HepG2 (cell line): ENCODE results near the gene ENTPD6. TPM values are rescaled to one million over a fixed set of nuclear protein-coding genes. Genes with fewer than 3 reads are reported as not detected.

Experiments
- AFF4 ChIP-seq: sonication (generic); formaldehyde crosslinking; IDR thresholded peaks from 2 replicates; pipeline ENCODE4 v1.4.0; 2020; ENCODE audit warnings: missing genetic modification reagents
- CHD4 ChIP-seq: fragments of 200-600 bp; sonication (generic); IDR thresholded peaks from 2 replicates; pipeline ENCODE4 v1.7.0; 2017; ENCODE audit warnings: mild to moderate bottlenecking, low read length, borderline replicate concordance
- FOXM1 ChIP-seq: sonication (generic); formaldehyde crosslinking; IDR thresholded peaks from 2 replicates; pipeline ENCODE4 v1.5.0; 2020; ENCODE audit warnings: missing genetic modification reagents
- HNRNPLL ChIP-seq: fragments of 200-400 bp; formaldehyde crosslinking; IDR thresholded peaks from 2 replicates; pipeline ENCODE4 v1.6.1; 2017; ENCODE audit warnings: mild to moderate bottlenecking, low read depth, low read length; ENCODE audit not compliant: poor library complexity, severe bottlenecking
- IKZF4 ChIP-seq: sonication (generic); formaldehyde crosslinking; IDR thresholded peaks from 2 replicates; pipeline ENCODE4 v1.5.1; 2020; ENCODE audit warnings: borderline replicate concordance, mild to moderate bottlenecking, low read depth, missing genetic modification reagents; ENCODE audit errors: not compliant biosample characterization
- MXD1 ChIP-seq: sonication (generic); formaldehyde crosslinking; IDR thresholded peaks from 2 replicates; pipeline ENCODE4 v1.4.0; 2020; ENCODE audit warnings: mild to moderate bottlenecking, missing genetic modification reagents
- NFKB2 ChIP-seq: sonication (generic); formaldehyde crosslinking; IDR thresholded peaks from 2 replicates; pipeline ENCODE4 v1.4.0; 2020; ENCODE audit warnings: missing genetic modification reagents, borderline replicate concordance
- NR2F1 ChIP-seq, 2 experiments: fragments of 450-650 bp in 1 of 2; formaldehyde crosslinking in 1 of 2; IDR thresholded peaks; 2 replicates each; pipeline versions ENCODE4 v1.5.0 to v1.6.1; 2016 to 2020; ENCODE audit warnings: mild to moderate bottlenecking in 1 of 2, missing compliant biosample characterization in 1 of 2, missing genetic modification reagents in 1 of 2, moderate library complexity in 1 of 2
- PCBP2 ChIP-seq: fragments of 200-400 bp; formaldehyde crosslinking; optimal IDR thresholded peaks from 2 replicates; pipeline ENCODE3; 2018; ENCODE audit warnings: low read length, low read depth; ENCODE audit not compliant: poor library complexity, severe bottlenecking
- SALL2 ChIP-seq: sonication (generic); formaldehyde crosslinking; IDR thresholded peaks from 2 replicates; pipeline ENCODE4 v1.8.1; 2023; ENCODE audit warnings: mild to moderate bottlenecking, missing genetic modification reagents, inconsistent platforms
- SIN3B ChIP-seq: fragments of 150-350 bp; IDR thresholded peaks from 2 replicates; pipeline ENCODE4 v1.6.1; 2014; ENCODE audit warnings: low read length
- STAT5B ChIP-seq: sonication (generic); formaldehyde crosslinking; IDR thresholded peaks from 2 replicates; pipeline ENCODE4 v1.4.0; 2020; ENCODE audit warnings: missing genetic modification reagents
- TARDBP ChIP-seq: sonication (generic); formaldehyde crosslinking; IDR thresholded peaks from 2 replicates; pipeline ENCODE4 v1.8.0; 2022; ENCODE audit warnings: mild to moderate bottlenecking, missing genetic modification reagents
- TBP ChIP-seq: sonication (generic); formaldehyde crosslinking; IDR thresholded peaks from 2 replicates; pipeline ENCODE4 v1.5.0; 2020; ENCODE audit warnings: missing genetic modification reagents
- U2AF1 ChIP-seq: fragments of 200-400 bp; formaldehyde crosslinking; optimal IDR thresholded peaks from 2 replicates; pipeline ENCODE3; 2017; ENCODE audit warnings: mild to moderate bottlenecking, low read depth, low read length
- ZMYM4 ChIP-seq: sonication (generic); formaldehyde crosslinking; IDR thresholded peaks from 2 replicates; pipeline ENCODE4 v1.8.1; 2023; ENCODE audit warnings: mild to moderate bottlenecking, missing genetic modification reagents
- ZNF326 ChIP-seq: sonication (generic); formaldehyde crosslinking; IDR thresholded peaks from 2 replicates; pipeline ENCODE4 v1.4.0; 2020; ENCODE audit warnings: missing genetic modification reagents, borderline replicate concordance
- ZNF33A ChIP-seq: sonication (generic); formaldehyde crosslinking; IDR thresholded peaks from 2 replicates; pipeline ENCODE4 v1.5.1; 2020; ENCODE audit warnings: missing genetic modification reagents, mild to moderate bottlenecking, moderate library complexity, borderline replicate concordance
- ZNF501 ChIP-seq: sonication (generic); formaldehyde crosslinking; IDR thresholded peaks from 2 replicates; pipeline ENCODE4 v1.5.1; 2020; ENCODE audit warnings: mild to moderate bottlenecking, moderate library complexity, missing genetic modification reagents
- ZNF503 ChIP-seq: sonication (generic); formaldehyde crosslinking; IDR thresholded peaks from 2 replicates; pipeline ENCODE4 v1.4.0; 2020; ENCODE audit warnings: missing genetic modification reagents
- ZNF577 ChIP-seq: sonication (generic); formaldehyde crosslinking; IDR thresholded peaks from 2 replicates; pipeline ENCODE4 v1.4.0; 2020; ENCODE audit warnings: mild to moderate bottlenecking, low read depth, missing genetic modification reagents, borderline replicate concordance
- ZNF598 ChIP-seq: sonication (generic); formaldehyde crosslinking; IDR thresholded peaks from 2 replicates; pipeline ENCODE4 v1.5.1; 2020; ENCODE audit warnings: mild to moderate bottlenecking, missing genetic modification reagents, borderline replicate concordance
- ZNF746 ChIP-seq: sonication (generic); formaldehyde crosslinking; IDR thresholded peaks from 2 replicates; pipeline ENCODE4 v1.8.0; 2022; ENCODE audit warnings: mild to moderate bottlenecking, missing genetic modification reagents
- polyA plus RNA-seq, 8 experiments: library from polyadenylated mRNA; depleted of rRNA in 3 of 8; stranded (reverse) in 7 of 8; unstranded in 1 of 8; fragments of >200 nt; fragmentation: Illumina TruSeq in 4 of 8; extraction: Trizol in 4 of 8; gene quantifications; 2 replicates each; pipeline versions ENCODE4 v1.2.1 to v1.2.3, GENCODE V29; 2011 to 2016; ENCODE audit warnings: low read depth in 4 of 8, missing spikeins in 1 of 8, mixed read lengths in 1 of 8; ENCODE audit not compliant: insufficient read depth in 1 of 8
- total RNA-seq, 5 experiments: library from RNA; depleted of rRNA; stranded (reverse); fragments of >200 nt; fragmentation: Illumina TruSeq; extraction: Trizol; gene quantifications; 2 replicates each; pipeline ENCODE4 v1.2.3, GENCODE V29; 2016; ENCODE audit warnings: low read depth in 1 of 5

ENTPD6 gene
- total and polyA plus RNA-seq, 2 of the 13 experiments (the other 11 are each of a cell fraction or from before 2014, with no cell fraction given) = 164 to 172 TPM

- TF ChIP-seq U2AF1 = no peak
- no peak for TF ChIP-seq PCBP2
- no peak for TF ChIP-seq FOXM1 (CRISPR knock-in tag)
- peak; percentile 77 for TF ChIP-seq ZMYM4 (CRISPR knock-in tag)
- no peak for TF ChIP-seq CHD4
- TF ChIP-seq HNRNPLL = peak; percentile 53
- peak; percentile 43; the same call in 1 of the 2 replicates for TF ChIP-seq TARDBP (CRISPR knock-in tag)
- TF ChIP-seq ZNF501 = peak; percentile 83; the same call in 1 of the 2 replicates
- TF ChIP-seq AFF4 (CRISPR knock-in tag) = peak; percentile 55
- TF ChIP-seq ZNF503 (CRISPR knock-in tag) = no peak
- TF ChIP-seq ZNF33A = peak; percentile 90; the same call in 1 of the 2 replicates
- TF ChIP-seq SALL2 (CRISPR knock-in tag) = peak; percentile 57
- peak; percentile 76; the same call in 1 of the 2 replicates for TF ChIP-seq ZNF746
- peak; percentile 4; the same call in 1 of the 2 replicates for TF ChIP-seq NFKB2 (CRISPR knock-in tag)
- peak; percentile 86 for TF ChIP-seq MXD1
- no peak for TF ChIP-seq IKZF4 (CRISPR knock-in tag)
- TF ChIP-seq ZNF598 (CRISPR knock-in tag) = no peak
- peak; percentile 39; the same call in 1 of the 2 replicates for TF ChIP-seq STAT5B (CRISPR knock-in tag)
- no peak for TF ChIP-seq SIN3B
- no peak for TF ChIP-seq ZNF326 (CRISPR knock-in tag)
- TF ChIP-seq ZNF577 (CRISPR knock-in tag) = peak; percentile 60; the same call in 1 of the 2 replicates
- TF ChIP-seq TBP = no peak
- TF ChIP-seq NR2F1 (CRISPR knock-in tag; IDR thresholded peaks at IDR 0.05) = peak in 1 of 2 experiments; percentile 50; a peak in 1 of 4 replicates
Measured at GRCh38 chr20:25195014-25195961, at the start of gene ENTPD6 (continued).
